H1 (cell line): ENCODE results near the gene MAN1C1. TPM values are rescaled to one million over a fixed set of nuclear protein-coding genes. Genes with fewer than 3 reads are reported as not detected.
A peak's percentile ranks its signal among the peaks of the same experiment; 100 is the strongest.

ENCODE experiments used
- CTCF ChIA-PET: fragments of 300-600 bp; sonication (Branson Sonifier 250); formaldehyde crosslinking; loops from one replicate; lab custom pipeline; 2021; ENCODE audit not compliant: partially characterized antibody; lab: Charles Lee
- POLR2A ChIA-PET: fragments of 300-600 bp; sonication (Branson Sonifier 250); formaldehyde crosslinking; loops from one replicate; lab custom pipeline; 2021; ENCODE audit warnings: inconsistent platforms; ENCODE audit not compliant: partially characterized antibody; lab: Charles Lee
- DNase-seq, 2 experiments: peaks; one replicate each; pipeline versions ENCODE4 v3.0.0 to v3.0.0-alpha.2; 2010 to 2022; ENCODE audit warnings: low spot score in 2 of 2, low read depth in 1 of 2, mixed read lengths in 1 of 2
- FAIRE-seq: peaks from 2 replicates; lab custom pipeline; 2011; peaks lifted over from hg19 to GRCh38; lab: Jason Lieb, UNC
- H2AFZ ChIP-seq: 2 replicates; pipeline ENCODE4 v1.8.1; 2012; ENCODE audit warnings: low read length, inconsistent platforms
- H2AK5ac ChIP-seq: 2 replicates; pipeline ENCODE4 v1.6.1; 2013; ENCODE audit warnings: low read depth, low read length
- H2BK120ac ChIP-seq: replicated peaks from 2 replicates; pipeline ENCODE3; 2013; ENCODE audit warnings: low read depth, low read length, inconsistent platforms
- H2BK12ac ChIP-seq: 2 replicates; pipeline ENCODE4 v1.6.1; 2013; ENCODE audit warnings: low read depth, low read length
- H2BK15ac ChIP-seq: 2 replicates; pipeline ENCODE4 v1.6.1; 2013; ENCODE audit warnings: low read length
- H2BK20ac ChIP-seq: 2 replicates; pipeline ENCODE4 v1.6.1; 2013; ENCODE audit warnings: low read length
- H2BK5ac ChIP-seq: 2 replicates; pipeline ENCODE4 v1.6.1; 2013; ENCODE audit warnings: low read depth, low read length
- H3K14ac ChIP-seq: 2 replicates; pipeline ENCODE4 v1.6.1; 2013; ENCODE audit warnings: inconsistent platforms; ENCODE audit not compliant: insufficient read length
- H3K18ac ChIP-seq: 2 replicates; pipeline ENCODE4 v1.6.1; 2013; ENCODE audit warnings: low read length; ENCODE audit errors: extremely low read depth
- H3K23ac ChIP-seq: 2 replicates; pipeline ENCODE4 v1.6.1; 2013; ENCODE audit warnings: inconsistent platforms; ENCODE audit not compliant: insufficient read length
- H3K23me2 ChIP-seq: 2 replicates; pipeline ENCODE4 v1.6.1; 2013; ENCODE audit warnings: low read depth, low read length
- H3K27ac ChIP-seq: 2 replicates; pipeline ENCODE4 v1.6.1; 2011; ENCODE audit warnings: low read depth, low read length, inconsistent platforms
- H3K27me3 ChIP-seq, 4 experiments: replicated peaks in 1 of 4; 1 replicate in 1 of 4; 2 replicates in 3 of 4; pipeline versions ENCODE4 v1.6.1 to v1.8.1; 2011 to 2013; ENCODE audit warnings: low read length in 3 of 4, mild to moderate bottlenecking in 3 of 4, inconsistent platforms in 2 of 4, mixed read lengths in 2 of 4, moderate library complexity in 1 of 4; ENCODE audit not compliant: control insufficient read depth in 3 of 4, insufficient read depth in 3 of 4; ENCODE audit errors: extremely low read depth in 1 of 4
- H3K36me3 ChIP-seq, 4 experiments: 2 replicates each; pipeline versions ENCODE4 v1.6.1 to v1.8.1; 2011 to 2013; ENCODE audit warnings: mild to moderate bottlenecking in 4 of 4, low read length in 3 of 4, moderate library complexity in 2 of 4, control low read depth in 1 of 4, inconsistent platforms in 1 of 4; ENCODE audit not compliant: insufficient read depth in 4 of 4, control insufficient read depth in 2 of 4
- H3K4ac ChIP-seq: replicated peaks from 2 replicates; pipeline ENCODE3; 2013; ENCODE audit warnings: low read length, low read depth, mixed read lengths, inconsistent platforms; ENCODE audit not compliant: insufficient read length
- H3K4me1 ChIP-seq, 4 experiments: replicated peaks in 1 of 4; 1 replicate in 1 of 4; 2 replicates in 3 of 4; pipeline versions ENCODE4 v1.6.1 to v1.8.1; 2011 to 2013; ENCODE audit warnings: low read length in 3 of 4, inconsistent platforms in 2 of 4, mixed read lengths in 1 of 4; ENCODE audit not compliant: insufficient read depth in 4 of 4, control insufficient read depth in 3 of 4
- H3K4me2 ChIP-seq, 2 experiments: 2 replicates each; pipeline versions ENCODE4 v1.6.1 to v1.8.1; 2011 to 2013; ENCODE audit warnings: low read depth in 2 of 2, low read length in 2 of 2, control low read depth in 1 of 2, inconsistent platforms in 1 of 2, mild to moderate bottlenecking in 1 of 2; ENCODE audit not compliant: insufficient read depth in 1 of 2
- H3K4me3 ChIP-seq, 4 experiments: fragments of 200-600, 300-600 bp in 1 of 4; sonication (generic), shearing (Covaris generic), sonication (Bioruptor Twin) in 1 of 4; 2 replicates each; pipeline versions ENCODE4 v1.5.1 to v1.8.1; 2011 to 2016; ENCODE audit warnings: low read length in 4 of 4, low read depth in 3 of 4, control low read depth in 2 of 4, inconsistent platforms in 2 of 4, mild to moderate bottlenecking in 2 of 4, mixed read lengths in 1 of 4, moderate library complexity in 1 of 4; ENCODE audit not compliant: insufficient read depth in 2 of 4; ENCODE audit errors: extremely low read depth in 1 of 4
- H3K56ac ChIP-seq: replicated peaks from 2 replicates; pipeline ENCODE3; 2013; ENCODE audit warnings: low read depth, mild to moderate bottlenecking, mixed read lengths, low read length, inconsistent platforms; ENCODE audit not compliant: insufficient read length
- H3K79me1 ChIP-seq: 2 replicates; pipeline ENCODE4 v1.6.1; 2013; ENCODE audit warnings: low read depth, low read length, control low read depth
- H3K79me2 ChIP-seq, 2 experiments: 2 replicates each; pipeline versions ENCODE4 v1.6.1 to v1.8.1; 2012 to 2013; ENCODE audit warnings: low read length in 2 of 2, mild to moderate bottlenecking in 2 of 2, inconsistent platforms in 1 of 2; ENCODE audit not compliant: insufficient read depth in 2 of 2, control insufficient read depth in 1 of 2
- H3K9ac ChIP-seq, 4 experiments: replicated peaks in 1 of 4; 1 replicate in 1 of 4; 2 replicates in 3 of 4; pipeline versions ENCODE4 v1.6.1 to v1.8.1; 2011 to 2013; ENCODE audit warnings: low read depth in 3 of 4, low read length in 3 of 4, control low read depth in 2 of 4, mild to moderate bottlenecking in 2 of 4, moderate library complexity in 2 of 4, inconsistent platforms in 1 of 4; ENCODE audit errors: extremely low read depth in 1 of 4
- H3K9me3 ChIP-seq, 2 experiments: 2 replicates each; pipeline versions ENCODE4 v1.6.1 to v1.8.1; 2012 to 2013; ENCODE audit warnings: mild to moderate bottlenecking in 2 of 2, moderate library complexity in 2 of 2, control low read depth in 1 of 2, inconsistent platforms in 1 of 2, low read depth in 1 of 2, low read length in 1 of 2, mixed read lengths in 1 of 2; ENCODE audit not compliant: insufficient read depth in 2 of 2
- H4K20me1 ChIP-seq, 2 experiments: replicated peaks in 1 of 2; 2 replicates each; pipeline versions ENCODE3 to v1.8.1; 2011 to 2013; ENCODE audit warnings: inconsistent platforms in 2 of 2, low read length in 2 of 2, mild to moderate bottlenecking in 1 of 2; ENCODE audit not compliant: insufficient read depth in 2 of 2, control insufficient read depth in 1 of 2
- H4K5ac ChIP-seq: 2 replicates; pipeline ENCODE4 v1.6.1; 2013; ENCODE audit warnings: low read length, low read depth, mixed read lengths, inconsistent platforms; ENCODE audit not compliant: insufficient read length
- H4K8ac ChIP-seq: 2 replicates; pipeline ENCODE4 v1.8.0; 2013; ENCODE audit warnings: mild to moderate bottlenecking, moderate library complexity, low read length, inconsistent platforms; ENCODE audit not compliant: insufficient read depth; ENCODE audit errors: extremely low read depth
- H4K91ac ChIP-seq: replicated peaks from 2 replicates; pipeline ENCODE3; 2013; ENCODE audit warnings: low read length, mixed read lengths, inconsistent platforms; ENCODE audit not compliant: insufficient read length
- ASH2L ChIP-seq: fragments of 200-600, 300-600 bp; sonication (generic); IDR thresholded peaks from one replicate; pipeline ENCODE4 v1.7.1; 2017; ENCODE audit warnings: low read length
- BRCA1 ChIP-seq: IDR thresholded peaks from 2 replicates; pipeline ENCODE4 v1.6.1; 2012; ENCODE audit warnings: low read depth, low read length, improper control_type of control experiment
- CBX8 ChIP-seq: fragments of 300-800, 300-1000 bp; sonication (generic); IDR thresholded peaks from 2 replicates; pipeline ENCODE4 v1.7.1; 2016; ENCODE audit warnings: low read depth, low read length, borderline replicate concordance
- CREB1 ChIP-seq: IDR thresholded peaks from 2 replicates; pipeline ENCODE4 v1.6.1; 2012; ENCODE audit warnings: inconsistent platforms
- E2F6 ChIP-seq: IDR thresholded peaks from 2 replicates; pipeline ENCODE4 v1.6.1; 2012; ENCODE audit warnings: inconsistent platforms
- KDM1A ChIP-seq: fragments of 200-600, 300-600 bp; sonication (generic); IDR thresholded peaks from 2 replicates; pipeline ENCODE4 v1.7.1; 2016; ENCODE audit warnings: mild to moderate bottlenecking, low read length, borderline replicate concordance
- MAX ChIP-seq: IDR thresholded peaks from 2 replicates; pipeline ENCODE4 v1.6.1; 2012; ENCODE audit warnings: inconsistent platforms
- NRF1 ChIP-seq: IDR thresholded peaks from 2 replicates; pipeline ENCODE4 v1.6.1; 2011; ENCODE audit warnings: mild to moderate bottlenecking, low read depth, low read length, improper control_type of control experiment
- PHF8 ChIP-seq: fragments of 200-600 bp; sonication (generic); conservative IDR thresholded peaks from 2 replicates; pipeline ENCODE4 v1.7.1; 2012; ENCODE audit warnings: low read depth, mild to moderate bottlenecking, inconsistent platforms, low read length, moderate library complexity
- POU5F1 ChIP-seq: IDR thresholded peaks from 2 replicates; pipeline ENCODE4 v1.6.1; 2011; ENCODE audit warnings: low read depth, mild to moderate bottlenecking, low read length, moderate library complexity
- RXRA ChIP-seq: IDR thresholded peaks from 2 replicates; pipeline ENCODE4 v1.6.1; 2011; ENCODE audit warnings: low read depth, mild to moderate bottlenecking, low read length, moderate library complexity; ENCODE audit not compliant: insufficient read depth
- TAF7 ChIP-seq: optimal IDR thresholded peaks from 2 replicates; pipeline ENCODE3; 2011; ENCODE audit warnings: low read depth, mild to moderate bottlenecking, inconsistent platforms, low read length, moderate library complexity, borderline replicate concordance
- YY1 ChIP-seq: IDR thresholded peaks from 2 replicates; pipeline ENCODE4 v1.6.1; 2011; ENCODE audit warnings: low read depth, mild to moderate bottlenecking, low read length
- whole genome bisulfite sequencing, 2 experiments: shearing (Covaris generic) in 1 of 2; methylation state at CpG; one replicate each; pipeline versions ENCODE4 v1.1.6 to v1.1.7; 2013 to 2015; ENCODE audit warnings: low lambda C conversion rate in 2 of 2, mixed read lengths in 2 of 2, inconsistent platforms in 1 of 2, low coverage in 1 of 2, missing lambda C conversion rate in 1 of 2; ENCODE audit not compliant: insufficient replicate concordance in 2 of 2, insufficient coverage in 1 of 2, insufficient read length in 1 of 2; ENCODE audit errors: extremely low coverage in 1 of 2, missing lambda C conversion rate in 1 of 2; 5-methylcytosine and 5-hydroxymethylcytosine counted together
- polyA plus RNA-seq, 7 experiments: library from polyadenylated mRNA; depleted of rRNA in 3 of 7; stranded (reverse) in 5 of 7; unstranded in 2 of 7; fragments of >200 nt in 5 of 7; fragments of 200-250 nt in 2 of 7; gene quantifications; 1 replicate in 5 of 7; 2 replicates in 1 of 7; 4 replicates in 1 of 7; pipeline versions ENCODE4 v1.2.1 to v1.2.3, GENCODE V29; 2011 to 2013; ENCODE audit warnings: missing spikeins in 2 of 7, mixed read lengths in 2 of 7
- total RNA-seq: library from RNA; stranded (reverse); fragmentation: NEBNext Ultra II Directional; extraction: Animal tissue kit (Norgen Biotek cat#: 25700); gene quantifications from 2 replicates; pipeline ENCODE4 v1.2.1, GENCODE V29; 2021

MAN1C1 gene
- total and polyA plus RNA-seq, 2 of the 8 experiments (the other 6 are each of a cell fraction or from before 2014, with no cell fraction given) = 7.8 to 15.2 TPM

- Histone ChIP-seq H3K23me2 (no peaks in the 10 kb centered on the region), H3K23ac (no peak overlapping the region), H3K36me3 (no peaks in the 10 kb centered on the region), H3K9ac (no peak overlapping the region), H3K27me3 (no peaks in the 10 kb centered on the region; a peak in 1 of 7 replicates), H2BK15ac (no peak overlapping the region), H4K8ac (peak overlapping the region; percentile 63; the same call in 1 of the 2 replicates), H4K20me1 (no peaks in the 10 kb centered on the region), H2AK5ac (no peak overlapping the region), H2BK20ac (no peak overlapping the region), H3K4me3 (no peak overlapping the region), H4K5ac (no peak overlapping the region), H3K18ac (no peak overlapping the region), H3K27ac (no peak overlapping the region), H3K56ac (no peak overlapping the region), H2BK12ac (no peak overlapping the region), H4K91ac (no peak overlapping the region), H3K79me2 (no peaks in the 10 kb centered on the region), H3K79me1 (no peaks in the 10 kb centered on the region), H2BK5ac (no peak overlapping the region), H3K14ac (no peak overlapping the region), H2BK120ac (no peak overlapping the region), H3K9me3 (no peaks in the 10 kb centered on the region), H3K4me2 (no peak overlapping the region), H3K4ac (no peak overlapping the region), H3K4me1 (no peaks in the 10 kb centered on the region), H2AFZ (no peak overlapping the region)
- FAIRE-seq (no peak), DNase-seq (no peak)
- CTCF ChIA-PET = interaction anchor here (0.7 to 5.5 kb wide), 7 partner anchors 8 to 198 kb away, joined by 3 to 36 read pairs (median 3); no protein-coding TSS in a partner anchor
- POLR2A ChIA-PET = interaction anchor here (0.6 kb wide), 1 partner anchor 723 kb away, joined by 3 read pairs; no protein-coding TSS in a partner anchor
- 82% methylated on average over 11 of the region's 11 CpGs; no CpG with 5 or more reads in 1 of the 2 experiments for WGBS, 2 experiments
- TF ChIP-seq PHF8 (no peak), CREB1 (no peak), E2F6 (no peak), KDM1A (no peak), BRCA1 (no peak), YY1 (no peak), ASH2L (no peak), MAX (no peak), TAF7 (no peak), NRF1 (no peak), RXRA (no peak), CBX8 (no peak), POU5F1 (no peak)
Observed at GRCh38 chr1:25685211-25685750, 68.7 kb downstream of the MAN1C1 start.
